ENCODE data around the gene CCDC90B.

Gene CCDC90B

GRCh38 chr11:83222499-83222898, 63.7 kb downstream of the CCDC90B start:
- no peak for DNase-seq

DNA sequence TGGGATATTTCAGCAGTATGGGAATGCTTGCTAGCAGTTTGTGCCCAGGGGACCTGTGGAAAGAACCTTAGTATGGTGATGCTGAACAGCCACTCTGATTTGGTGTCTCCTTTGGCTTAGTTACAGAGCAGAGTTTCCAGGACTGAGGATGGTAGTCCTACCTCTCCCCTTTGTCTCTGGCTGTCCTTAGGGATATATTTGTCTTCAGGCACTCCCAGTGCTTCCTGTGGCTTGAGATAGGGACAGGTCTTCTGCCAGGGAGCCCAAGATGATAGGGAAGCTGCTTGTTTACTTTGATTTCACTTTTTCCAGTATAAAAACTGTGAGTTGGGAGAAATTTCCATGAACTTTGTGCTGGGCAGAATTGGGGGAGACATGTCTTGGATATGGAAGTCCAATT, 64.5 kb downstream of the CCDC90B start:
- DNase-seq = no peak

- DNase-seq = peak; percentile 81
Measured at GRCh38 chr11:83220260-83220659, 65.9 kb downstream of the CCDC90B start.

DNA sequence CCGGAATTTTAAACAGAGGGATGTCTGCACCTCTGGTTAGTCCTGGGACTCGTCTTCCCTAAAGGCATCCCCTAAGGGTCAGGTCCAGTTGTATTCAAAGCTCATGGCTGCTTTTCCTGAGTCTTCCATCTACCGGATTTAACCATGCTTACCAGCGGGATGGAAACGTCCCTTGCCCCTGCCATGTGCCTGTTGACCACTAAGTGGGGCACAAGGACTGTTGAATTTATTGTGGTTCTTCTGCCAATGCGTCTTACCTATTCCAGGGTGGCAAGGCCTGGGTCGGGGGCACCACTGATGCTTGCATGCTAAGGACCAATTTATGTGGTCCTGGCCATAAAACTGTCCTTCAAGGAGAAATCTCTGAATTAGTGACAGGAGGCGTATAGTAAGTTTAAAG, 67.1 kb downstream of the CCDC90B start:
- DNase-seq = peak; percentile 69

Data from DMS53 (cell line).